Measurements from ENCODE around the gene DCLRE1B.

GRCh38 chr1:113937146-113937545 is 32.0 kb downstream of the DCLRE1B start:
- TF ChIP-seq ZNF263 (CRISPR knock-in tag; IDR thresholded peaks at IDR 0.05; ENCODE audit: low read depth): no peak
- TF ChIP-seq, protein P1, sequence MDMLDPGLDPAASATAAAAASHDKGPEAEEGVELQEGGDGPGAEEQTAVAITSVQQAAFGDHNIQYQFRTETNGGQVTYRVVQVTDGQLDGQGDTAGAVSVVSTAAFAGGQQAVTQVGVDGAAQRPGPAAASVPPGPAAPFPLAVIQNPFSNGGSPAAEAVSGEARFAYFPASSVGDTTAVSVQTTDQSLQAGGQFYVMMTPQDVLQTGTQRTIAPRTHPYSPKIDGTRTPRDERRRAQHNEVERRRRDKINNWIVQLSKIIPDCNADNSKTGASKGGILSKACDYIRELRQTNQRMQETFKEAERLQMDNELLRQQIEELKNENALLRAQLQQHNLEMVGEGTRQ (CRISPR knock-in tag; IDR thresholded peaks at IDR 0.05): no peak
- TF ChIP-seq ZNF512 (CRISPR knock-in tag; IDR thresholded peaks at IDR 0.05; ENCODE audit: borderline replicate concordance): no peak
- TF ChIP-seq ZNF317 (CRISPR knock-in tag; IDR thresholded peaks at IDR 0.05; ENCODE audit: borderline replicate concordance, low read depth): no peak
- no peak for TF ChIP-seq CTCF (IDR thresholded peaks at IDR 0.05)
- TF ChIP-seq ELF4 (CRISPR knock-in tag; IDR thresholded peaks at IDR 0.05; ENCODE audit: low read depth): no peak
- TF ChIP-seq TEAD1 (CRISPR knock-in tag; IDR thresholded peaks at IDR 0.05): no peak
- TF ChIP-seq IRF2 (CRISPR knock-in tag; IDR thresholded peaks at IDR 0.05; ENCODE audit: borderline replicate concordance, low read depth): no peak
- TF ChIP-seq NFYB (CRISPR knock-in tag; conservative IDR thresholded peaks at IDR 0.05; ENCODE audit: low read depth): no peak
- TF ChIP-seq, protein P2, sequence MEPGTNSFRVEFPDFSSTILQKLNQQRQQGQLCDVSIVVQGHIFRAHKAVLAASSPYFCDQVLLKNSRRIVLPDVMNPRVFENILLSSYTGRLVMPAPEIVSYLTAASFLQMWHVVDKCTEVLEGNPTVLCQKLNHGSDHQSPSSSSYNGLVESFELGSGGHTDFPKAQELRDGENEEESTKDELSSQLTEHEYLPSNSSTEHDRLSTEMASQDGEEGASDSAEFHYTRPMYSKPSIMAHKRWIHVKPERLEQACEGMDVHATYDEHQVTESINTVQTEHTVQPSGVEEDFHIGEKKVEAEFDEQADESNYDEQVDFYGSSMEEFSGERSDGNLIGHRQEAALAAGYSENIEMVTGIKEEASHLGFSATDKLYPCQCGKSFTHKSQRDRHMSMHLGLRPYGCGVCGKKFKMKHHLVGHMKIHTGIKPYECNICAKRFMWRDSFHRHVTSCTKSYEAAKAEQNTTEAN (CRISPR knock-in tag; IDR thresholded peaks at IDR 0.05): no peak
